ENCODE measurements around the gene CD3G.
A peak's percentile ranks its signal among the peaks of the same experiment; 100 is the strongest.
"Not testable (repeated sequence)": the region's sequence is repeated elsewhere in the genome, so short reads cannot be mapped to it uniquely, and the experiment has no call there.

CD3G gene

DNA sequence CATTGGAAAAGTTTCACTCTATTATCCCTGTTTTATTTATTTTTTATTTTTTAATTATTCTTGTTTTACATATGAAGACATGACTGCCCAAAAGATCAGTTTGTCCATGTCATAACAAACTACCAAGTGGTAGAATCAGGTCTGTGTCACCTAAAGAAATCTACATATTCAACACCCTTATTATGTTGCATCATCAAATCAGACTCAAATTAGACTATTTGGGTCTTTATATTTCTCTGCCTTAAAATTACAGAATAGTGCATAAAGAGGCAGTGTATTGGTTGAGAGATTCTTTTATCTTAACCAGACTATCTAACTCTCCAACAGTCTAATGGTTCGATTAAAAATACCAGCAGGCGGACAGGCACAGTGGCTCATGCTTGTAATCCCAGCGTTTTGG lies 38.8 kb downstream of the CD3G start:
- no peak for DNase-seq

DNA sequence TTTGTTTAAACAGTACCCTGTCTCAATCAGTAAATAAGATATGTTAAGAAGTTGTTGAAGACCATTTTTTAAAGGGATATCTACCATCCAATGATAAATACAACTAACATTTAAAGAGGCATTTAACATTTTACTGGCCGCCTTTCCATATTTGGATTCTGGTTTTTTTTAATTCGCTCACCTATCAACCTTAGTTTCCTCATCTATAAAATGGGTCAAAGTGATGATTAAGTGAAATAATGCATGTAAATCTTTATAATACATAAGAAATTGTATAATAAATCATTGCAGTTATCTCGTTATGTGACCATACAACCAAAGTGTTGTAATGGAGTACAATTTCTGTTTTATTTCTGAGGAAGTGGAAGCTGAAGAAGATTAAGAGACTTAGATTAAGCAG lies 39.5 kb downstream of the CD3G start:
- no peak for DNase-seq

GRCh38 chr11:118396097-118396501 lies 52.0 kb downstream of the CD3G start:
- no peak for DNase-seq

- DNase-seq, result no peak
These were observed 53.3 kb downstream of the CD3G start for GRCh38 chr11:118397448-118397847.

GRCh38 chr11:118398791-118399559 lies 54.8 kb downstream of the CD3G start:
- DNase-seq, result peak; percentile 41

GRCh38 chr11:118401151-118401879 lies 57.2 kb downstream of the CD3G start, which contains the start of gene ATP5MG:
Gene ATP5MG (plus strand): TSS chr11:118401606. CDS start chr11:118401666, 60 bp downstream.
- DNase-seq, result peak; percentile 88

DNA sequence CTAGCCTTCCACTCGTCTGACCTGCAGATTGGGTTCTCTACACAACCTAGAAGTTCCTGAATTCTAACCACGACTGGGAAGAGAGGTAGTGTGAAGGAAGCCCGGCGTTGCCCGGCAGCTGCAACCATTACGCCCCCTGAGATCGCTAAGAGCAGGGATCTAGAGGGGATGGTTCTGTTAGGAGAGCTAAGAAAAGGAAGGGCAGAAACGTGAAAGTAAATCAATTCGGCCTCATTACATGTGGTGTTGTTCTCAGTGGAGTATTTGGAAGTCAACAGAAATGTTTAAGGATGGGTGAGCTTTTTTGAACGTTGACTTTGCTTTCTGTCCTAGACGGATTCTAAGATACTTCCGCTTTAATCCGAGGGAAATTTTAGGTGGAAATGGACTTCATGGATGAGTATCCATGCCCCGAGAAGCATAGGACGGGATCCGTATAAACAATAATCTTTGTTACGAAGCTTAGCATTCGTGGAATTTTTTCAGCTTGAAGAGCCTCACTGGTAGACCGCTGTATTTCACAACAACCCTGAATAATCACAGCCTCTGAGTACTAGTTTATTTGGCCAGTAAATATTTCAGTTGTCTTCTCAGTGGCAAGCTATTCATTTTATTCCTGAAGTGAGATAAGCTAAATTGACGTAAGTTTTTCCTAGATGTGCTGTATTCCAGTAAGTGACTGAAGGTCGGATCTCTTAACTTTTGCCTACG lies 57.9 kb downstream of the CD3G start:
- no peak for DNase-seq

- DNase-seq, result not testable (repeated sequence)
These were observed 58.5 kb downstream of the CD3G start for GRCh38 chr11:118402594-118402993.
